GM12874 (cell line): ENCODE results near the gene VSIR.

Experiments used
- TF ChIP-seq, protein P1 (sequence below): IDR thresholded peaks from 2 replicates; pipeline ENCODE4 v1.5.1; 2011; ENCODE audit warnings: low read depth, mild to moderate bottlenecking, control low read depth, low read length, moderate library complexity; ENCODE audit not compliant: insufficient read depth

The VSIR gene

GRCh38 chr10:71816936-71817618, 43.8 kb upstream of the VSIR start:
- TF ChIP-seq, protein P1, sequence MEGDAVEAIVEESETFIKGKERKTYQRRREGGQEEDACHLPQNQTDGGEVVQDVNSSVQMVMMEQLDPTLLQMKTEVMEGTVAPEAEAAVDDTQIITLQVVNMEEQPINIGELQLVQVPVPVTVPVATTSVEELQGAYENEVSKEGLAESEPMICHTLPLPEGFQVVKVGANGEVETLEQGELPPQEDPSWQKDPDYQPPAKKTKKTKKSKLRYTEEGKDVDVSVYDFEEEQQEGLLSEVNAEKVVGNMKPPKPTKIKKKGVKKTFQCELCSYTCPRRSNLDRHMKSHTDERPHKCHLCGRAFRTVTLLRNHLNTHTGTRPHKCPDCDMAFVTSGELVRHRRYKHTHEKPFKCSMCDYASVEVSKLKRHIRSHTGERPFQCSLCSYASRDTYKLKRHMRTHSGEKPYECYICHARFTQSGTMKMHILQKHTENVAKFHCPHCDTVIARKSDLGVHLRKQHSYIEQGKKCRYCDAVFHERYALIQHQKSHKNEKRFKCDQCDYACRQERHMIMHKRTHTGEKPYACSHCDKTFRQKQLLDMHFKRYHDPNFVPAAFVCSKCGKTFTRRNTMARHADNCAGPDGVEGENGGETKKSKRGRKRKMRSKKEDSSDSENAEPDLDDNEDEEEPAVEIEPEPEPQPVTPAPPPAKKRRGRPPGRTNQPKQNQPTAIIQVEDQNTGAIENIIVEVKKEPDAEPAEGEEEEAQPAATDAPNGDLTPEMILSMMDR = no peak

DNA sequence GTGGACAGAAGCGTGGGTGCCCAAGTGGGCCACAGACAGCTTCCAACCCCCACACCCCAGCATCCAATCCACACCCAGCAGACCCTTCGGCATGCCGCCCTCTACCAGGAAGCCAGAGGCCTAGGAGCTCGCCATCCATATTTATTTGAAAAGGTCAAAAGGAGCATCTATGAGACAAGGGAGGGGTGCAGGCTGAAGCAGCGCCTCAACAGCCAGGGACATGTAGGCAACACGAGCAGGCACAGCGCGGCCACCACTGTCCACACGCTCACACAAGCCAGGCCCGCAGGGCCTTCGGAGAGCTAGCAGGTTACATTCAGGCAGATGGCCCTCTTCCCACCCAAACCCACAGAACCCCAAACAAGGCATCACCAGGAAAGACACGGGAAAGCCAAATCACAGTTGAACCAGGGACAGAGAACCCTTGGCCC, 43.1 kb upstream of the VSIR start:
- TF ChIP-seq, protein P1 = no peak

DNA sequence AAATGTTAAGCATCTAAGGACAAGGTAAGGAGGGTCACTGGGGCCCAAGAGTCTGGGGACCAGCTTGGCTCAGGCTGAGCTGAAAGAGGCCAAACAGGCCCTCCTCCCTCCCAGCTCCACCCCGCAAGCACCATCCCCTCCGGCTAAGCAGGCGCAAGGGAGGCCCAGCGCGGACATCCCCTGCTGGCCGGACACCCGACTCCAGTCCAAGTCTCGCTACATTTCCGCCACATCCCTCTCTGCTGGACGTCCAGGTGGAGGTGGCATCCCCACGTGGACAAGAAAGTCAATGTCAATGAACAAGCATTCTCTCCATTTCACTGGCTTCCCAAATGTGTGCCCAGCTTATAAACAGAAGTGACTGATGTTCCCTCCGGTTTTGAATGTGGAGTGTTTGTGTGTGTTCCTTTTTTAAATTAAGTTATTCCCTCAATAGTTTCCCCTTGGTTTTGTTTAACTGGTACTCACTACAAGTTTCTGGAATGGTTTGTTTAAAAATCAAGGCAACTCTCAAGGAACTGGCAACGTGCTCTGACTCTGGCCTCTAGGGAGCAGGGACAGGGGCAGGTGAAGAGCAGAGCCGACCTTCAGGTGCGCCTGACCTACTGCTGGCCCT, 42.3 kb upstream of the VSIR start:
- TF ChIP-seq, protein P1 = no peak

GRCh38 chr10:71814922-71815411, 41.6 kb upstream of the VSIR start:
- TF ChIP-seq, protein P1 = no peak

- TF ChIP-seq, protein P1 = no peak
Observed at GRCh38 chr10:71812913-71813590, 39.7 kb upstream of the VSIR start.

DNA sequence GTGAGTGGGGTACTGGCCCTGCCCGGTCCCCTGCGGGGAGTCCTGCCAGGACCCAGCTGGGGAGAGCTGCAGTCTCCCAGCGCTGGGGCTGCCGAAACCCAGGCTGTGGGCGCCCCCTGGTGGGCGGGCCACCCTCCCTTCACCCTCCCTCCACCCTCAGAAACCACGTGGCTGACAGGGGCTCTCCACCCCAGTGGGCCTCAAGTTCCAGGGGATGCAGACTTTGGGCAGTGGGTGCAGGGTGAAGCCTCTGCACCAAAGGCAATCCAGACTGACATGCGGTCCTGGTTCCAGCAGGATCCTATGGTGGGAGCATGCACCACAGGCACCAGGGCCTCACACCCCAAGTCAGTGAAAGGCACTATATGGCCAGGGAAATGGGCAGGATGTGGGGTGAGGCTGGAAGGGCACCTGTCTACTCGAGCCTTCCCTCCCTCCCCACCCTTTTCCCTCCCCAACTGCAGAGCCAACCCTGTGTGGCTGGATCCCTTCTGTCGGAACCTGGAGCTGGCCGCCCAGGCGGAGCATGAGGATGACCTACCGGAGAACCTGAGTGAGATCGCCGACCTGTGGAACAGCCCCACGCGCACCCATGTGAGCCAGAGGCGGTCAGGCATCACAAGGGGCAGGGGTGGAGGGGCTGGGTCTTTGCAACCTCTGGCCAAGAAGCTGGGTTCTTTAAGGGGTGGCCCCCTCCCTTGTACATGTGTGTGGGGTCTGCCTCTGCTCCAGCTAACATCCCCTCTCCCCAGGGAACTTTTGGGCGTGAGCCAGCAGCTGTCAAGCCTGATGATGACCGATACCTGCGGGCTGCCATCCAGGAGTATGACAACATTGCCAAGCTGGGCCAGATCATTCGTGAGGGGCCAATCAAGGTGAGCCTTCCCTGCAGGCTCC, 38.9 kb upstream of the VSIR start:
- TF ChIP-seq, protein P1 = peak; percentile 95
